Esophagus muscularis mucosa (tissue), 4 donors: Measurements from ENCODE around the gene FNIP1. TPM values are rescaled to one million over a fixed set of nuclear protein-coding genes. Genes with fewer than 3 reads are reported as not detected.
"Not testable (repeated sequence)": the region's sequence is repeated elsewhere in the genome, so short reads cannot be mapped to it uniquely, and the experiment has no call there.

Experiments
- DNase-seq: peaks from one replicate; pipeline ENCODE4 v3.0.0-alpha.2; 2017; ENCODE audit errors: extremely low spot score
- H3K27ac ChIP-seq, 4 donors: fragments of 200-600 bp; sonication (generic); replicated peaks in 1 of 4; 1 replicate in 3 of 4; 2 replicates in 1 of 4; pipeline ENCODE4 v1.5.1; 2016 to 2019; ENCODE audit warnings: mild to moderate bottlenecking in 1 of 4
- H3K27me3 ChIP-seq, 4 donors: fragments of 200-600 bp; sonication (generic); one replicate each; pipeline versions ENCODE4 v1.5.1 to v1.6.0; 2016 to 2019
- H3K36me3 ChIP-seq, 4 donors: fragments of 200-600 bp; sonication (generic); one replicate each; pipeline ENCODE4 v1.5.1; 2016 to 2019
- H3K4me1 ChIP-seq, 4 donors: fragments of 200-600 bp; sonication (generic); one replicate each; pipeline ENCODE4 v1.5.1; 2016 to 2019
- H3K4me3 ChIP-seq, 4 donors: fragments of 200-600 bp; sonication (generic); 1 replicate in 2 of 4; 2 replicates in 2 of 4; pipeline ENCODE4 v1.5.1; 2016 to 2019; ENCODE audit warnings: mild to moderate bottlenecking in 4 of 4, moderate library complexity in 1 of 4
- H3K9me3 ChIP-seq, 4 donors: fragments of 200-600 bp; sonication (generic); 1 replicate in 3 of 4; 2 replicates in 1 of 4; pipeline ENCODE4 v1.5.1; 2016 to 2019
- EP300 ChIP-seq: sonication (generic); formaldehyde crosslinking; IDR thresholded peaks from one replicate; pipeline ENCODE4 v1.6.1; 2017; ENCODE audit warnings: antibody characterized with exemption
- POLR2A ChIP-seq: fragments of 450-650 bp; IDR thresholded peaks from one replicate; pipeline ENCODE4 v1.6.1; 2017; ENCODE audit warnings: antibody characterized with exemption, moderate library complexity, mild to moderate bottlenecking, low read depth
- POLR2AphosphoS5 ChIP-seq, 2 donors: sonication (generic); formaldehyde crosslinking; IDR thresholded peaks; one replicate each; pipeline ENCODE4 v1.6.1; 2017; ENCODE audit warnings: antibody characterized with exemption in 2 of 2
- WGBS: methylation state at CpG from one replicate; pipeline ENCODE4 v1.1.5; 2018; 5-methylcytosine and 5-hydroxymethylcytosine counted together
- intact Hi-C: fragments of 100-400 bp; cut with DNase I; formaldehyde crosslinking; loops from one replicate; pipeline ENCODE4 v1.15.1; 2023
- total RNA-seq, 4 donors: library from RNA; depleted of rRNA; stranded (reverse); fragments of >200 nt; gene quantifications; one replicate each; pipeline versions ENCODE4 v1.1.0 to v1.2.1, GENCODE V29; 2016
- TF ChIP-seq, protein P1 (sequence below), 3 experiments: fragments of 200-600 bp in 2 of 3; fragments of 450-650 bp in 1 of 3; sonication (generic) in 2 of 3; IDR thresholded peaks; one replicate each; pipeline ENCODE4 v1.5.1; 2017 to 2019; ENCODE audit warnings: antibody characterized with exemption in 3 of 3, mild to moderate bottlenecking in 2 of 3, moderate library complexity in 1 of 3

FNIP1 gene
- total RNA-seq, 4 donors from 2014 or later: 36.6 to 52.7 (median 50.1) TPM

DNA sequence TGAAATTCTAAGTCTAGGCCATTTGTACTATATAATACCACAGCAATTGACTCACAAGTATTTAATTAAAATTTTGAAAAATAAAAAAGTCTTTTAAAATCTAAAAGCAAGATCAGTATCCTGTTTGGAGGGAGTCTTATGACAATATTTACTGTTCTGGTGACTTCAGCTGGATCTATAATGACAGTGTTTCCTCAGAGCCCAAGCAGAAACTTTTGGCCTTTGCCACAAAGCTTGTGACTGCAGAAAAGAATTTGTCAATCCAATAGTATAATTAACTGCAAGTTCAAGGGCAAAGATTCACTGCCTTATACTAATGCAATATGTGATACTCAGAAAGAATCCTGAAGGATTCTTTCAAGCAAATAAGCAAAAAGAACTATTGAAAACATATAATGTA, 112.2 kb downstream of the FNIP1 start:
- H3K27ac ChIP-seq: no peak overlapping the region
- intact Hi-C loops: loop anchor here (10.0 kb wide), 1 partner anchor 110 kb away; the partner anchor contains the start of gene FNIP1
- TF ChIP-seq POLR2AphosphoS5 (IDR thresholded peaks at IDR 0.05) (no peak), POLR2A (no peak), EP300 (no peak)
- TF ChIP-seq, protein P1, sequence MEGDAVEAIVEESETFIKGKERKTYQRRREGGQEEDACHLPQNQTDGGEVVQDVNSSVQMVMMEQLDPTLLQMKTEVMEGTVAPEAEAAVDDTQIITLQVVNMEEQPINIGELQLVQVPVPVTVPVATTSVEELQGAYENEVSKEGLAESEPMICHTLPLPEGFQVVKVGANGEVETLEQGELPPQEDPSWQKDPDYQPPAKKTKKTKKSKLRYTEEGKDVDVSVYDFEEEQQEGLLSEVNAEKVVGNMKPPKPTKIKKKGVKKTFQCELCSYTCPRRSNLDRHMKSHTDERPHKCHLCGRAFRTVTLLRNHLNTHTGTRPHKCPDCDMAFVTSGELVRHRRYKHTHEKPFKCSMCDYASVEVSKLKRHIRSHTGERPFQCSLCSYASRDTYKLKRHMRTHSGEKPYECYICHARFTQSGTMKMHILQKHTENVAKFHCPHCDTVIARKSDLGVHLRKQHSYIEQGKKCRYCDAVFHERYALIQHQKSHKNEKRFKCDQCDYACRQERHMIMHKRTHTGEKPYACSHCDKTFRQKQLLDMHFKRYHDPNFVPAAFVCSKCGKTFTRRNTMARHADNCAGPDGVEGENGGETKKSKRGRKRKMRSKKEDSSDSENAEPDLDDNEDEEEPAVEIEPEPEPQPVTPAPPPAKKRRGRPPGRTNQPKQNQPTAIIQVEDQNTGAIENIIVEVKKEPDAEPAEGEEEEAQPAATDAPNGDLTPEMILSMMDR (IDR thresholded peaks at IDR 0.05): no peak

DNA sequence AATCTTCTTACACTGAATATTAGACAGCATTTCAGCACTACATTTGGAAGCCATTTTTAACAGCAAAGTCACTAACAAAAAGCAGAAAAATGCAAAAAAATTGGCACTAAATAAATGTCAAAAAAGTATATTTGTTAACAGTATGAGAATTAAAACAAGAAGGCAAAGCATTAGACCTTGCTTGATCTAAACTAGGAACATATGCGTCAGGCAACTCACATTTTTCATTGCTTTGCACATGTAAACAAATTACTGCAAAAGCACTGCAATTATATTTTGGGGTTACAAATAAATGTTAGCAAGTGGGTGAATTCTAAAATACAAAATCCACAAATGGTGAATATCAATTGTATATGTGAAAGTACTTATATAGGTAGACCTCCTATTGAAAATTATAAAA, 112.8 kb downstream of the FNIP1 start:
- TF ChIP-seq, protein P1 (IDR thresholded peaks at IDR 0.05): no peak
- TF ChIP-seq POLR2AphosphoS5 (IDR thresholded peaks at IDR 0.05) (no peak), POLR2A (no peak), EP300 (no peak)
- 78% methylated on average over 1 of the region's 1 CpG for WGBS
- intact Hi-C loops: loop anchor here (10.0 kb wide), 1 partner anchor 111 kb away; the partner anchor contains the start of gene FNIP1
- Histone ChIP-seq H3K4me1 (peaks cover 5 to 25% (median 22%) of the 10 kb centered on the region in 4 donors), H3K9me3 (no peaks in the 10 kb centered on the region), H3K36me3 (peaks cover 0 to 13% (median 7%) of the 10 kb centered on the region in 4 donors), H3K4me3 (no peak overlapping the region), H3K27ac (no peak overlapping the region), H3K27me3 (no peaks in the 10 kb centered on the region)
- no peak for DNase-seq

More for the DNA sequence above, 112.2 kb downstream of the FNIP1 start:
- Histone ChIP-seq H3K4me3 (no peak overlapping the region), H3K9me3 (no peaks in the 10 kb centered on the region), H3K36me3 (peaks cover 0 to 12% (median 4%) of the 10 kb centered on the region in 4 donors), H3K4me1 (peaks cover 5 to 23% (median 19%) of the 10 kb centered on the region in 4 donors), H3K27me3 (no peaks in the 10 kb centered on the region)
- DNase-seq: no peak

DNA sequence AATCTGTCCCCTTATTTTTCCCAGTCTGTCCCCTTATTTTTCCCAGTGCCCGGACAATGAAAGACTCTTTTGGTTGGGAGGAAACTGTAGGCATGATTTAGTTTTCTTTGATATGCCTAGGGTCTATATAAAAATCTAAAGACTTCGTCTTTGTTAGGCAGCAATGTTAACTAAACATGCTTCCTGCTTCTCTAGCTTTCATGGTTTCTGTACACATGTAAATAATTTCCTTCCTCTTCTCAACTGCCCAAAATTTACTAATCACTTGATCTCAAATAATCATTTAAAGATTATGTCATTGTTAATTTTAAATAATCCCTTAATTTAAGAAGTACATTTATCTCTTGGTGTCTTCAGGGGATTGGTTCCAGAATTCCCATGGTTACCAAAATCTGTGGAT, 114.0 kb downstream of the FNIP1 start:
- H3K4me3 ChIP-seq: no peak overlapping the region
- H3K9me3 ChIP-seq: no peaks in the 10 kb centered on the region
- H3K27ac ChIP-seq: no peak overlapping the region
- DNase-seq: no peak
- TF ChIP-seq POLR2A (no peak), POLR2AphosphoS5 (IDR thresholded peaks at IDR 0.05) (no peak), EP300 (no peak)
- TF ChIP-seq, protein P1 (IDR thresholded peaks at IDR 0.05): no peak
- H3K27me3 ChIP-seq: no peaks in the 10 kb centered on the region
- WGBS: 87% methylated on average over 2 of the region's 2 CpGs
- intact Hi-C loops: loop anchor here (10.0 kb wide), 1 partner anchor 112 kb away; the partner anchor contains the start of gene FNIP1
- H3K4me1 ChIP-seq: peaks cover 5 to 25% (median 24%) of the 10 kb centered on the region in 4 donors
- H3K36me3 ChIP-seq: peaks cover 0 to 24% (median 13%) of the 10 kb centered on the region in 4 donors

DNA sequence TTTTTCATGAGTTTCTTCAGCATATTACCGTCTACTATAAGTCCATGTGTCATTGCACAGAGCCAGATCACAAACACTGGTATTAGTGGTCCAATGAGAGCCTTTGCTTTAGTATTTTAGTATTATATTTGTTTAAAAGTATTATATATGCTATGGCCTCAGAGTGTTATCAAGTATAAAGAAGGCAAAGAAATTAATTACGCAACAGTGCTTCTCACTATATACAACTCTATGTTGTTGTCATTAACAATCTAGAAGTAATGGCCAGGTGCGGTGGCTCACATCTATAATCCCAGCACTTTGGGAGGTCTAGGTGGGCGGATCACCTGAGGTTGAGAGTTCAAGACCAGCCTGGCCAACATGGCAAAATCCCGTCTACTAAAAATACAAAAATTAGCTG, 114.6 kb downstream of the FNIP1 start:
- Histone ChIP-seq H3K27ac (no peak overlapping the region), H3K4me3 (no peak overlapping the region), H3K9me3 (no peaks in the 10 kb centered on the region), H3K27me3 (no peaks in the 10 kb centered on the region), H3K4me1 (peaks cover 5 to 32% (median 29%) of the 10 kb centered on the region in 4 donors), H3K36me3 (peaks cover 3 to 28% (median 14%) of the 10 kb centered on the region in 4 donors)
- intact Hi-C loops: loop anchor here (10.0 kb wide), 1 partner anchor 113 kb away; the partner anchor contains the start of gene FNIP1
- 93% methylated on average over 5 of the region's 5 CpGs for WGBS
- TF ChIP-seq, protein P1 (IDR thresholded peaks at IDR 0.05): no peak
- TF ChIP-seq POLR2AphosphoS5 (IDR thresholded peaks at IDR 0.05): no peak
- no peak for TF ChIP-seq EP300
- no peak for DNase-seq

DNA sequence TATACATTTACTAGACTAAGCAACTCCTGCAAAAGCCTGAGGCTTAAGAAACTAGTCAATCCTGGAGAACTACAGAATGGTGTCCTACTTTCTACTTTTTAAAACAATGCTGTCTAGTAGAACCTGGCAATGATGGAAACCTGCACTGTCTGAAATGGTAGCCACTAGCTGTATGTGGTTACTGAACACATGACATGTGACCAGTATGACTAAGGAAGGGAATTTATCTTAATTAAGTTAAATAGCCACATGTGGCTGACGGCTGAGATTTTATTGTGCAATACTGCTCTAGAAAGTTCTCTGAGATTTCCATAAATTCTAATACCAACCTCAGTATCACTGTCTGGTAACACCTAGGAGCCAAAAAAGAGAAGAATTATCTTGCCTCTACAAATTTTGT, 116.9 kb downstream of the FNIP1 start:
- intact Hi-C loops: loop anchor here (10.0 kb wide), 1 partner anchor 115 kb away; the partner anchor contains the start of gene FNIP1
- Histone ChIP-seq H3K9me3 (no peaks in the 10 kb centered on the region), H3K4me1 (peaks cover 5 to 36% (median 30%) of the 10 kb centered on the region in 4 donors), H3K27me3 (no peaks in the 10 kb centered on the region), H3K36me3 (peaks cover 0 to 50% (median 24%) of the 10 kb centered on the region in 4 donors), H3K27ac (no peak overlapping the region), H3K4me3 (no peak overlapping the region)
- 59% methylated on average over 1 of the region's 1 CpG for WGBS
- no peak for DNase-seq
- TF ChIP-seq, protein P1 (IDR thresholded peaks at IDR 0.05): no peak
- peak in 1 of 2 donors; percentile 19 for TF ChIP-seq POLR2AphosphoS5 (IDR thresholded peaks at IDR 0.05)

DNA sequence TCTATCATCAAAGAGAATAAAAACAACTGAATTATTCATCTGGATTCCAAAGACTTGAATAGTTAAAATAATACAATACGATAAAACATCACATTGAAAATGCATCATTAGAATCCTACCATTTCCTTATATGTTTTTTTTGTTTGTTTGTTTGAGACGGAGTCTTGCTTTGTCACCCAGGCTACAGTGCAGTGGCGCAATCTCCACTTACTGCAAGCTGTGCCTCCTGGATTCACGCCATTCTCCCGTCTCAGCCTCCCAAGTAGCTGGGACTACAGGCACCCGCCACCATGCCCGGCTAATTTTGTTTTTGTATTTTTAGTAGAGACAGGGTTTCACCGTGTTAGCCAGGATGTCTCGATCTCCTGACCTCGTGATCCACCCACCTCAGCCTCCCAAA, 118.5 kb downstream of the FNIP1 start:
- over 99% methylated on average over 10 of the region's 10 CpGs for WGBS
- H3K27ac ChIP-seq, H3K4me3 ChIP-seq, intact Hi-C loops, DNase-seq, H3K9me3 ChIP-seq, H3K27me3 ChIP-seq: not testable (repeated sequence)
- Histone ChIP-seq H3K4me1 (peaks cover 15 to 37% (median 34%) of the 10 kb centered on the region in 4 donors), H3K36me3 (peaks cover 0 to 61% (median 24%) of the 10 kb centered on the region in 4 donors)
